CD4-positive, alpha-beta T cell treated with Interleukin-21 for 1 hour (primary cell): ENCODE measurements around the gene CORO2B.
A peak's percentile ranks its signal among the peaks of the same experiment; 100 is the strongest.

Source experiments
- DNase-seq: peaks from one replicate; pipeline ENCODE4 v3.0.0-alpha.2; 2020

The CORO2B gene

DNA sequence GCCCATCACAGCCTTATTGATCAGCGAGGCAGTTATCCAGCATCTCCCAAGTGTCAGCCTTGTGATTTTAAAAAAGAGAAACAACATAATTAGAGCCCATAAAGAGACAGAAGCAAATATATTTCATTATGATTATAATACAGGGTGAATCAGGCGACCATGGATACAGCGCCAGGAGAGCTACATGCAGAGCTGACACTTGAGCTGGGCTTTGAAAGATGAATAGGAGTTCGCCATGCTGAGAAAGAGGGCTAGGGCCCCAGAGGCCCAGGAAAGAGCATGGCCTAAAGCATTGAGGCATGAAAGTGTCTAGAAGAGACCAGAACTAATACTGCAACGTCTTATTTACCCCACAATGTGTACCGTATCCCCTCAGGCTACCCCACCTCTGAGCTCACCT lies 4.2 kb upstream of the CORO2B start:
- no peak for DNase-seq

DNA sequence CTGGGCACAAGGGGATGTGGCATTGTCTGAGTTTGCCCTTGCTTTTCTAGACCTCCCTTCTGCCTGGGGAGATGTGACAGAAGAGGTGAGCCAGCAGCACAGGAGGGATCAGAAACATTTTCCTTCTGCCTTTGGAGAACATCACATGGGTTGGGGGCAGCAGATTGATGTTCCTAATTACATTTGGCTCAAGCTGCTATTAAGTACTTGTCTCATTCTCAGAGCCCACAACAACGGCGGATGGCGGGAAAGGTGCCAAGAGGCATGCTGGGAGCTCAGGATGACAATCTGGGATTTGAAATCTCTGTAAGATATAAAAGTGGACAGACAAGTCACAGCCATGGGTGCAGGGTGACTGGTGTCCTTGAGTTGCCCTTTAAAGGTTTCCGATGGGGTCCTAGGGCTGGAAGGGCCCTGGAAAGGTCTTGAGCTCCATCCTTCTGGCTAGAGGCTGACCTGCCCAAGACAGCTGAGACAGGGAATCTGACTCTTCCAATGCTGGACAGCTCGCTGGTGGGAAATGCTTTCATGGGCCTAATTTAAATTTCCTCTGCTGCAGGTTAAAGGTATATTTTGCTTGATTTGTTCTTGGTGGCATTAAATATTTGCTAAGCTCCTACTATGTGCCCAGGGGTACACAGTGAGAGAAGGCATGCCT lies 2.4 kb upstream of the CORO2B start:
- DNase-seq: no peak

DNA sequence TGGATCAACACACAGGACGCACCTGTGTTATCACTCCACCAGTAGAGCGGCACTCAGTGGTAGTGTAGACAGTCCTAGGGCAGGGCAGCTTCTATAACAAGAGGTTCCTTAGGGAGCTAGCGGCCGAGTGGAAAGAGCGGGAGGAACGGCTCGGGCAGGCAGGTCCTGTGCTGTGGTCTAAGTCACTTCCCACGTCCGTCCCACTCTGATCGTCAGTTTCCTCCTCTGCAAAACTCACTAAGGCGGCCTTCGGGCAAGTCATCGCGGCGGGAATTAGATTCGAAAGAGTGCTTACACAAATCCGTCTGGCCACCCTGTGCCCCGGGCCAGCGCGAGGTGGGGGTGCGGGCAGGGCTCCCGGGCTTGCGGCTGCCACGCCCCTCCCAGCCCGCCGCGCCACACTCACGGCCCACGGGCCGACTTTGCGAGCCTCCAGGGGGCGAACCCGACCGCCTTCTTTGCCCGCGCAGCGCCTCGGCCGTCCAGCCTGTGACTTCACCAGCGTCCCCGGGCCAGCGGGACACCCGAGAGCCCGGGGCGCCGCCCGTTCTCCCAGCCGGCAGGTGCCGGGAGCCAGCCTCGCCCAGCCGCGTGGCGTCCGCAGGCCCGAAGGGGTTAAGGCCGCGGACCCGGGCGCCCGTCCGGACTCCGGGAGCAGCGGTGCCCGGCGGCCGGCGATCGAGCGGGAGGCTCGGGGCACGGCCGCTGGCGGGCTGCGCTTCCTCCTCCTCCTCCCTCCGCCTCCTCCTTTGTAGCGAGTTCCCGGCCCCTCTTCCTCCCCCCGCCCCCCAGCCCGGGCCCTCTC lies 416 bp upstream of the CORO2B start:
- peak; percentile 2 for DNase-seq

DNA sequence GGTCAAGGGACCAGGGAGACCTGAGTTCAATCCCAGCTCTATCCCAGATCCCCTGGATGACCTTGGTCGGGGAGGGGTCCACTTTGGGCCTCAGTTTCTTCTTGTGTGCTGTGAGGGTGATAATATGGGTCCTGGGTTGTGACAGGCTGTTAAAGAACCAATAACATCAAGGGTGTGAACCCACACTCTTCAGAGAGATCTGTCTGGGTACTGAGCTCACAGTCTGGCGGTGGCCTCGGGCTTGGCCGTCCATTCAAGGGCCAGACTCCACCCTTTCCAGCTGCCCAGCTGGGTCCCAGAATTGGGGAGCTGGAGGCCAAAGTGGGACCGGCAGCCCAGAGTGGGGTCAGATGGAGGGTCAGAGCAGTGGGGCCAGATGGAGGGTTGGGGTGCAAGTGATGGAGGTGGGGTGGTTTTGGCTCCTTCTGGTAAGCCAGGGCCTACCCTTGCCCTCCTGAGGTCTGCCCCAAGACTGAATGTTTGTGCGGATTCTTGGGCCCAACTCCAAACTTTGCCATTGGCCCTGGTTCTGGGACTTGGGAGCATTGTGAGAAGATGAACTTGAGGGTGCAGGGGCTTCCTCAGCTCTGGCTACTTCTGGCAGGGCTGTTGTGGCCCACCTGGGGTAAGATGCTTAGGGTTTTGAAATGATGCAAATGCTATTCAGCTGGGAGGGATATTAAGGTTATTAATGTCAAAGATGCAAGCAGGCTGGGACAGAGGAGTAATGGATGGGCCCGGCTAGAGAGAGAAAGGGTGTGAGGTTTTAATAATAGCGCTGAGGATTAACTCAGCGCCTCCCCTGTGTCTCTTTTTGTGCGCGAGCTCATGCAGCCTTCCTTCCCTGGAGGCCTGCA lies 1.5 kb downstream of the CORO2B start:
- no peak for DNase-seq

DNA sequence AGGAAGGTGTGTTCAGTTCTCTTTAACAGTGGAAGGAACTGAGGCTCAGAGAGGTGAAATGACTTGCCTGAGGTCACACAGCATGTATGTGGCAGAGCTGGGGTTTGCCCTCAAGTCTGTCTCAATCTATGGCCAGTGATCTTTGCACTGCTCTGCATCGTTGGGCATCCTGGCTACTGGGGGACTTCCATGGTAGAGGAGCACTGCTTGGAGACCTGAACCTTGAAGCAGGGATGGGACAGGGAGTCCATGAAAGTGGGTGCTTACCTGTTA lies 2.0 kb downstream of the CORO2B start:
- DNase-seq: no peak

DNA sequence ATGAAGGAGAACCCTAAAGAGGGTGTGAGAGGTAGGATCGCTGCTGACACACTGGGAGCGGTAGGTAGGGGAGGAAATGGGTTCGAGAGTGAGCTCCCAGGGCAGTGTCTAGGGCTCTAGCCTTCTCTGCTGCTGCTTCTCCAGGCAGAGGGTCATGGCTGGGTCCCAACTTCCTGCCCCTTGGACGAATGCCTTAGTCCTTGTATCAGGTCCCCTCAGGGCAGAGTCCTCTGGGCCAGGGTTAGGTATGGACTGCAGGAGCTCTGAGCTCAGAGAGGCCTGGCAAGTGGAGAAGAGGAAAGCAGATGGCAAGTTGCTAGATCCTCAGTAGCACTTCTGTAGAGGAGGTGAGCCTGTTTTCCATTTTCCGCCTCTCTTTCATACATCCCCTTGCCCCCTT lies 2.9 kb downstream of the CORO2B start:
- no peak for DNase-seq

DNA sequence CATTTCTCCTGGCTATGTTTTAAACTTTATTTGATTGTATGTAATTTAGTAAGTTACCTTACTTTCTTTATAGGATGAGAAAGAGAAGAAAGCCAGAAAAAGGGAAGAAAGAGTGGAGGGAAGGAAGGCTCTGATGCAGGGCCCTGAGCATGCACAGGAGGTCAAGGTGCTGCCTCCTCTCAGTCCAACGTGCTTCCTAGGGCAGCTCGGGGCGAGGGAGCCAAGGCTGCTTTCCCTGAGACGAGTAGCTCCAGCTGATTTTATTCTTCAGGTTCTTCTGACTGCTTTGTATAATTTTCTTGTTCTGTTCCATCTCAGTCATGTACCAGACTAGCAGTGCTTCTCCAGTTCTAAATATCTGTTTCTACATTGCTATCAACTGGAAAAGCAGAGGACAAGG lies 3.4 kb downstream of the CORO2B start:
- no peak for DNase-seq

DNA sequence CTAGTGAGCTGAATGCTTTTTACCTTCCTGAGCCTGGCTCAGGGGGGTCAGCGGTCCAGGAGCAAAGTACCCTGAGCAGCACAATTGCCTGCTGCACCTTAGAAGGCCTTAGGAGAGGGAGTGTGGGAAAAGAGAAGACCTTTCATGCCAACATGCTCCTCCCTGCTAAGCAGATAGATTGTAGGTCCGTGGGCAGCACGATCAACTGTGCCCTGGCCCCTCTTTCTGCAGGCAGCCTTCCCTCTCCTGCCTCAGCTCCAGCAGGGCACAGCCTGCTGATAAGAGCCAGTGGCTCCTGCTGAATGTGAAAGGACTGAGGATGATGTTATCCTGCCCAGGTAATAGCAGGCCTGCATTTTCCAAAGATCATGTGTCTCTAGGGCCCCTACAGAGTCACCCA lies 4.1 kb downstream of the CORO2B start:
- no peak for DNase-seq

DNA sequence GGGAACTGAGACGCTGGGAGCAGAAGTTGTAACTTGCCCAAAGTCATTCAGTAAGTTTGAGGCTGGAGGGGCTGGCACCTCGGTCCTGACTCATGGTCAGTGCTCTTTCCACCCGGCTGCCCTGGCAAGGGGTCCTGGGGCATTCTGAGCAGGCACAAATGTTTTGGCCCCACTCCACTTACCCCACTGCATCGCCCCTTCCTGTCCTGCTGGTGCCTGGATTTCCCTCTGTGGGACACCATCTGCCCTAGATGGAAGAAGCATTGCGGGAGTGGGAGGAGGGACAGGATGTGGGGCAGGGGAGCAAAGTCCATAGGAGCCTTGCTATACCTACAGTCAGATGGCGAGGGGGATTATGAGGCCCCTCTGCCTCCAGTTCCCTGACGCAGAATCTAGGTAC lies 4.5 kb downstream of the CORO2B start:
- no peak for DNase-seq

DNA sequence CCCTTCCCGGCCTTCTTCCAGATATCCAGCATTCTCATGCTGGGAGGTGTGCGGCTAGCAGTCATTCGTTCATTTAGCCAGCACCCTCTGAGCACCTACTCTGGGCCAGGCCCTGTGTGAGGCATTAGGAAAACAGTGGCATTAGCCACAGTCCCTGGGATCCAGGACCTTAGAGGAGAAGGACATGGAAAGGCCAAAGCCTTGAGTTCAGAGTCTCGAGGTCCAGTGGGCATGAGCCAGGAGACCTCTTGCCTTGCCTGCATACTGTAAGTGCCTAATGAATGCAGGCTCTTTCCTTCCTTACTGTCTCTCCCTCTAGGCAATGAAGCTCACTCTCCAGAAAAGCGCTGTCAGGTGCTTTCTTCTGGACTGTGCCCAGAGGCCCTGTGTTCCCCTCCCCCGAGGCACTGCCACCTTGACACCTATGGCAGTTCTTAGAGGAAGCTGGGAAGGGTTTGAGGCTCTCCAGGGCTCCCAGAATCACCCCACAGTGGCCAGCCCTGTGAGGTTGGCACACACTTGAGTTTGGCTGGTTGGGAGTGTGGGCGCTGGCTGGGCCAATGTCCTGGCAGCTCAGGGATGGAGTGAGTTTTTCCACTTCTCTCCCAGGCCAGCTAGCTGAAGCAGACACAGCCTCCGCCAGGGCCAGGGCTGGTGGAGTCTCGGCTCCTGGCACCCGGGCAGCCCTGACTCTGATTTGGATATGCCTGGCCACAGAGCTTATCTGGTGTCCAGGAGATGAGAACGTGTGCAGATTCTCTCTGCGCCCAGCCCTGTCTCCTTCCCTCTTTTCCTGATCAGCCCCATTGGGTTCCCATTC lies 5.4 kb downstream of the CORO2B start:
- DNase-seq: no peak

DNA sequence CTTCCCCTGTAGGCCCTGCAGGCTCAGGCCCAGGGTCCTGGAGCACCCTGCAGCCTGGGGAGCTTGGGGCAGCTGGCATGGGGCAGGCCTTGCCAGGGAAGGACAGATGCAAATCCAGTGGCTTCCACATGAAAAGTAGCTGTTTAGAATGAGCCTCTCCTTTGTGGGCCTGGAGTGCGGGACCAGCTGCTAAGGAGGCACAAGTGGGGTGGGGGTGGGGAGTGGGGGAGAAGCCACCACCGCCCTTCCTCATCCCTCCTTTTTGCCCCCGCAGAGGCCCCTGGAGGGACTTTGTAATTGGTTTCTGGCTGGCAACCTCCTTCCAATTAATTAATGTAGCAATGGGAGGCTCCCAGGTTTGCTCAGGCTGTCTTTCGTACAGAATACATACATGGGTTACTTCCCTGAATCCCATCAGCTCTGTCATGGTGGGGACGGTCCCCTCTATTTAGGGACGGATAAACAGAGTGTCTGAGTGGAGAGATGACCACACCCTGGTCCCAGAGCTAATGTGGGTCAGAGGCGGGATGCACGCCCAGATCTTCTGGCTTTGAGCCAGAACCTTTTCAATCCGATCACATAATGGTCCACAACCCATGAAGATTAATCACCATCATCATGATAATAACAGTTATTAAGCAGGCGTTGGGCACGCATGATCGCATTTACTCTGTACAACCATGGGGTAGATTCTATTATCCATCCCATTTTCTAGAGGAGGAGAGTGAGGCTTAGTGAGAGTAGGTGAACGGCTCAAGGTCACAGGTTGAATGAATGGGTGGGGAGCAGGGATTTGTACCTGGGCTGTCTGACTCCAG lies 6.2 kb downstream of the CORO2B start:
- DNase-seq: no peak

DNA sequence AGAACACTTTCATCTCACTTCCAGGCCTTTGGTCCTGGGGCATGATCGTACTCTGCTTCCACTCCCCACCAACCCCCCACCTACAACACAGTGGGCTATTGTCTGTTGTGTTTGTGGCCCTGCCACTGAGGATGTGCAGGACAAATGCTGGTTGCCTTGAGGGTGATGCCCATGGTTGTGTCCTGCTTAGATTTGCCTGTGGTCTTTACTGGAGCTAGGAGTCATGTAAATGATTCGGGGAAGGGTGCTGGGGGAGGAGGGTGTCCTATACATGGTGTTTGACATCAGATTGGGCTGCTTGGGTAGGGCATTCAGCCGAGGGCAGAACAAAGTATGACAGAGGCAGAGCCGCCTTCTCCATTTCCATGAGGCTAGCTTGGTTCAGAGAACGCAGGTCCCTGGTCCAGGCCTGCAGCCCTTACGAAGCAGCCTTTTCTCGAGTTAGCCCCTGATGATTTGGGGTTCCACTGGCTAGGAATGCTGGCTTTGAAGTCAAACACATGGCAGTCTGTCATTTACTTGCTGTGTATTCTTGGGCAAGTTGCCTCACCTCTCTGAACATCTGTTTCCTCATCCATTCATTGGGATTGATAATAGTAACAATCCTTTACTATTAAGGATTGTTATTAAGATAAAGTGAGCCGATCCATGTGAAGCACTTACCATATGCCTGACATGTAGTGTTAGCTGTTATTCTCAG lies 6.9 kb downstream of the CORO2B start:
- no peak for DNase-seq

DNA sequence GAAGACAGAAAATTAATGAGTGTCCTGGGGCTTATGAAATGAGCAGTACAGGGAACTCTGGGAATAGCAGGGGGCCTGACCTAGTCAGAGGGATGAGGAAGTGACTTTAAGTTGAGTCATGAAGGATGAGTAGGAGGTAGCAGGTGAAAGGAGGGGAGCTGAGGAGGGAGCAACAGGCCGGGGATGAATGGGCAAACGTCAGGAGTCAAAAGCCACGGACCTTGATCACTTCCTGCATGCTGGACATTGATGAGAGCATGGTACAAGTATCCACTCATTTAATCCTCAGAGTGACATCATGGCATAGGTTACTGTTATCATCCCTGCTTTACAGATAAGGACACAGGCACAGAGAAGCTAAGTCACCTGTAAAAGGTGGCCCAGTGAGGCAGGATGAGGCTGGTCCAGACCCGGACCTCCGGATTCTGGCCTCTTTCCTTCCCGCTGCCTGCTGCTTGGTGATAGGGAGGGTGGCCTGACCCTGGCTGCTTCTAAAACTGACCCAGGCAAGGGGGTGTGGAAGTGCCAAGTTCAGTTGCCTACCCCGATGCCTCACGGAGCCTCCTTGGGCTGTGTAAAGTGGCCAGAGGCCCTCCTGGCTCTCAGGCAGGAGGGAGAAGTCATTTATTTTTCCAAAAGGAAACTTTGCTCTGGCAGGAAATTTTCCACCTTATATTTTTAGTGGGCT lies 7.6 kb downstream of the CORO2B start:
- no peak for DNase-seq

DNA sequence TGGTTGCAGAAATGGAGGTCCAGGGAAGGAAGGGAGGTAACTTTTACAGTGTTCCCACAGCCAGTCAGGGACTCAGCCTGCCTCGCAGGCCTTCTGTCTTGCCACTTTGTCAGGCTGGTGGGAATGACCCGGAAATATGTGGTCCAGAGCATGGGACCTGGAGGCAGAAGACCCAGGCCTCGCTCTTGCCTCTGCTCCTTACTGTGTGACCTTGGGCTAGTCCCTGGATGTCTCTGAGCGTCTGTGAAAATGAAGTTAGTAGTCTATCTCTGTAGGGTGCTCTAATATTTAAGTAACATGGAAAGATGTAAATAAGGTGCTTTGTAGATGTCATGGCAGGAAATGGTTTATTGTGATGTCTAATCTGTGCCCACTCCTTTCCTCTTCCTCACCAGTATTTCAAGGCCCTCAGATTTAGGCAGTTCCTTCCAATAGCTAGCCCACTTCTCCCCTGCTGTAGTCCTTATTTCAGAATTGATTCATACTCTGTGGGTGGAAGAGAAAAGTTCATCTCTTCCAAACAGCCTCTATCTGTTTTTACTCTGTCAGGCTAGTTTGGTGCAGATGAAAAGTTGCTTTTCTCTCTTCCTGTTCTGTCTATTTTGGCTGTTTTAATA lies 9.1 kb downstream of the CORO2B start:
- DNase-seq: no peak

DNA sequence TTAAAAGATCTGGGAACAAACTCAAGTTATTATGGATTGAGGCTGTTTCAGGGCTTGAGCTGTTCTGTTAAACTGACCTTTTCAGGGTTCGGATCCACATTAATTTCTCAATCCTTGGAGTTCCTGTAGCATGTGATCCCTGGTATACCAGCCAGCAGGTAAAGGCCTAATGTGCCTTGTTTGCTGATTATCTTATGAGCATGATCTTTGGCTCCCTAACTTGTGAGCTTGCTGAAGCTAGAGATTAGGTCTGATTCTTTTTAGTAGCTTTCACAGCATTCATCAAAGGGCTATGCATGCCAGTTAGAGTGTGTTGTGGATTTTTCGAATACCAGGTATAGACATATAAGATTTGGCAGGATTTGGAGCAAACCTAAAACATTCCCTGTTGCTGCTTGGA lies 10.3 kb downstream of the CORO2B start:
- no peak for DNase-seq

DNA sequence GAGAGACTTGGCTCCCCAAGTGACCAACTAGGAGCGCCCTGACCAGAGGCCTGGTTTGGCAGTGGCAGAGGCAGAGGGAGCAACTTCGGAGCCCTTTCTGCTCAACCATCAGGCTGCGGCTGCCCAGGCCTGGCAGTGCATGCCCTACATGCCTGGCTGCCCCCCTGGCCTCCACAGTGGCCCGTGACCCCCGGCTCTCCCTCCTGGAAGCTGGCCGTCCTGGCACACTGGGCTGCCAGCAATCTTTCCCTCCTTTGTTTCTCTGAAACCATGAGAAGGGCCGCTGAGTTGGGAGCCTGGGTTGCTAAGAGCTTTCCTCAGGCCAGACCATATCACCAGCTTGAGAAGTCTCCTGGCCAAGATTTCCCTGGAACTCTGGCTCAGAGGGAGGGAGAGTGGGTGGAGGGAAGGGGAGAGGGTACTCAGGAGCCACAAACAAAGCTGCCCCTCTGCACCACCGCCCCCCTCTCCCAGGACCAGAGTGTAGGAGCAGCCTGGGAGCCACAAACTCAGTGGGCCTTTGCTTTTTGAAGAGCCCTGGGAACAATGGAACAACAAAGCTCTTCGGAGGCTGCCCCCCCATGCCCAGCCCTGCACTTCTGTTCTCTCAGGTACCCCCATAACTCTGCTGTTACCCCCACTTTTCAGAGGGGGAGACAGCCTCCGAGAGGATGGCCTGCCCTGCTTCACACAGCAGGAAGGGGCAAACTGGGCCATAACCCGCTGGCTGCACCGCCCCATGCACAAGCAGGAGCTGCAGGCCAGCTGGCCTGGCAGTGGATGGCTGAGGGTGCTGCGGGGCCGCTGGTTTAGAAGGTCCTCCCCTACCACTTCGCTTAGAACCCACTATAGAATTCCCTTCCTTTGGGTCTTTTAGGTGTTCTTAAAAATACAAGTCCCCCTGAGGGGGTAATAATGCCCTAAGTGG lies 11.3 kb downstream of the CORO2B start:
- no peak for DNase-seq

DNA sequence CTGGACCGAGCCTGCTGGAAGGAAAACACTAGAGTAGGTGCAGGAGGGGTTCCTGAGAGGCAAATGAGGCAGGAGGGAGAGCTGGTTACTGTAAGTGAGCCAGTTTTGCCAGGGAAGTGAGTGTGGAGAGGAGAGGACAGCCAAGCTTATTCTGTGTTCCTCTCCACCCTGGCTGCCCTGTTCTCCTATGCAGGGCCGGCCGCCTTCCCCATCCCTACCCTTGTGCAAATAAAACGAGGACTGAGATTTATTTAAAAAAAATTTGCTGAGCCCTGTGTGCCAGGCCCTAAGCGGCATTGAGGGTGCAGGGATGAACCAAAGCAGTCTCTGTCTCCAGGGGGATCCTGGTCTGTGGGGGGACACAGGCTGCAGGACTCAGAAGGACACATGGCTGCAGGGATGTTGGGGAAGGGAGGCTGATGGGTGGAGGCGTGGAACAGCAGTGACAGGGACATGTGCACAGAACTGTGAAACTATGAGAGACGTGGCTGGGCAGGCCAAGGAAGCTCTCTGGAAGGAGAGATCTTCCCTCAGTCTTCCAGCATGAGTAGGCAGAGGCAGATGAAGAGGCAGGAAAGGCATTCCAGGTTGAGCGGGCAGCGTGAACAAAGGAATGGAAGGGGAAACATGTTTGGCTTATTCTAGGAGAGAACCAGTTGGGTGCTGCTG lies 12.1 kb downstream of the CORO2B start:
- DNase-seq: no peak

DNA sequence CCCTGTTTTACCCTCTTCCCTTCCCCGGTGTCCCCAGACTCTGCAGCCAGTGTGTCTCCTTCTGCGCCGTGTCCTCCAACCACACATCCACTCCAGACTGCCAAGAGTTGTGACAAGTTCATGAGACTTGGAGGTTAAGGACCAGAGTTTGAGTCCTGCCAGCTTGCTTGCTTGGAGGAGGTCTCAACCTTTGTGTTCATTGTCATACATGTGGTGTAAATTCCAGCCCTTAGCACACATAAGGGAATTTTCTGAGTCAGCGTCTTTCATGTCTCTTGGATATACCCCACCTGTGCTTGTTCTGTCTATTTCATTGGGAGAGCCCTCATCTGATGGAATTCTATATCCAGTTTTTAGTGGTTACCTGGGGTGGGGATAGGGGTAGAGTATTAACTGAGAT lies 13.3 kb downstream of the CORO2B start:
- DNase-seq: no peak

DNA sequence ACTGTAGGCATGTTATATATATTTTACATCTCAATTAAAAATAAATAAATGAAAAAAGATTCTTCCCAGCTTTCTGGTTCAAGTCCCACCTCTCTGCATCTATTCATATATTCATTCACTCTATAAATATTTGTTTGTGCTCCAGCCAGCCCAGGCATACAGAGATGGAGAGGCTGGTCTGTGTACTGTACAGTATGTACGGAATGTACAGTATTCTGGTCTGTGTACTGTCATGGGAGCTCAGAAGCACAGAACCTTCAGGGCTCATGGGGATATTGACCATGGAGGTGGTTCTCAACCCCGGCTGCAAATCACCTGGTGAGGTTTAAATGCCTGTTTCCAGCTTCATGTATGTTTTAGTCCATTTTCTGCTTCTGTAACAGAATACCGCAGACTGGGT lies 13.8 kb downstream of the CORO2B start:
- no peak for DNase-seq
